ENCODE measurements around the gene ITPR2. TPM values are rescaled to one million over a fixed set of nuclear protein-coding genes. Genes with fewer than 3 reads are reported as not detected.
"Not testable (repeated sequence)": the region's sequence is repeated elsewhere in the genome, so short reads cannot be mapped to it uniquely, and the experiment has no call there.

The ITPR2 gene
- total and polyA plus RNA-seq, 2 of the 8 experiments (the other 6 are each of a cell fraction or from before 2014, with no cell fraction given): 4.1 to 48.3 TPM

GRCh38 chr12:26517320-26517719, 315.7 kb downstream of the ITPR2 start:
- DNase-seq (ENCODE audit: low read depth in 1 of 2, low spot score in 2 of 2); H4K8ac ChIP-seq (ENCODE audit: extremely low read depth, insufficient read depth, low read length); H4K20me1 ChIP-seq (replicated peaks in 1 of 2; ENCODE audit: control insufficient read depth in 1 of 2, insufficient read depth in 2 of 2, low read length in 2 of 2); H3K4me1 ChIP-seq (replicated peaks in 1 of 4; ENCODE audit: control insufficient read depth in 3 of 4, insufficient read depth in 4 of 4, low read length in 3 of 4); H3K36me3 ChIP-seq (ENCODE audit: control insufficient read depth in 2 of 4, insufficient read depth in 4 of 4, low read length in 3 of 4); H3K9ac ChIP-seq (replicated peaks in 1 of 4; ENCODE audit: extremely low read depth in 1 of 4, low read depth in 3 of 4, low read length in 3 of 4); POLR2A ChIA-PET (ENCODE audit: partially characterized antibody); H2BK5ac ChIP-seq (ENCODE audit: low read depth, low read length); H3K56ac ChIP-seq (replicated peaks; ENCODE audit: insufficient read length, low read depth, low read length); H2AK5ac ChIP-seq (ENCODE audit: low read depth, low read length); H3K79me1 ChIP-seq (ENCODE audit: low read depth, low read length); H3K4ac ChIP-seq (replicated peaks; ENCODE audit: insufficient read length, low read depth, low read length); H3K27me3 ChIP-seq (replicated peaks in 1 of 4; ENCODE audit: control insufficient read depth in 3 of 4, extremely low read depth in 1 of 4, insufficient read depth in 3 of 4, low read length in 3 of 4); H3K27ac ChIP-seq (ENCODE audit: low read depth, low read length); H3K4me2 ChIP-seq (ENCODE audit: insufficient read depth in 1 of 2, low read depth in 2 of 2, low read length in 2 of 2); H2BK120ac ChIP-seq (replicated peaks; ENCODE audit: low read depth, low read length); H2BK15ac ChIP-seq (ENCODE audit: low read length); H3K23me2 ChIP-seq (ENCODE audit: low read depth, low read length); H3K79me2 ChIP-seq (ENCODE audit: control insufficient read depth in 1 of 2, insufficient read depth in 2 of 2, low read length in 2 of 2); H2AFZ ChIP-seq (ENCODE audit: low read length); H4K5ac ChIP-seq (ENCODE audit: insufficient read length, low read depth, low read length); H2BK12ac ChIP-seq (ENCODE audit: low read depth, low read length); FAIRE-seq; H4K91ac ChIP-seq (replicated peaks; ENCODE audit: insufficient read length, low read length); H3K23ac ChIP-seq (ENCODE audit: insufficient read length); H3K14ac ChIP-seq (ENCODE audit: insufficient read length); H3K9me3 ChIP-seq (ENCODE audit: insufficient read depth in 2 of 2, low read depth in 1 of 2, low read length in 1 of 2); H3K18ac ChIP-seq (ENCODE audit: extremely low read depth, low read length); CTCF ChIA-PET (ENCODE audit: partially characterized antibody); H2BK20ac ChIP-seq (ENCODE audit: low read length); H3K4me3 ChIP-seq (ENCODE audit: extremely low read depth in 1 of 4, insufficient read depth in 2 of 4, low read depth in 3 of 4, low read length in 4 of 4): not testable (repeated sequence)
- WGBS, 2 experiments (ENCODE audit: extremely low coverage in 1 of 2, insufficient coverage in 1 of 2, insufficient read length in 1 of 2, insufficient replicate concordance in 2 of 2, low coverage in 1 of 2, low lambda C conversion rate in 2 of 2, missing lambda C conversion rate in 1 of 2): 95% methylated on average over 3 of the region's 3 CpGs; no CpG with 5 or more reads in 1 of the 2 experiments
